ENCODE measurements around the gene FRZB. TPM values are rescaled to one million over a fixed set of nuclear protein-coding genes. Genes with fewer than 3 reads are reported as not detected.

FRZB gene

DNA sequence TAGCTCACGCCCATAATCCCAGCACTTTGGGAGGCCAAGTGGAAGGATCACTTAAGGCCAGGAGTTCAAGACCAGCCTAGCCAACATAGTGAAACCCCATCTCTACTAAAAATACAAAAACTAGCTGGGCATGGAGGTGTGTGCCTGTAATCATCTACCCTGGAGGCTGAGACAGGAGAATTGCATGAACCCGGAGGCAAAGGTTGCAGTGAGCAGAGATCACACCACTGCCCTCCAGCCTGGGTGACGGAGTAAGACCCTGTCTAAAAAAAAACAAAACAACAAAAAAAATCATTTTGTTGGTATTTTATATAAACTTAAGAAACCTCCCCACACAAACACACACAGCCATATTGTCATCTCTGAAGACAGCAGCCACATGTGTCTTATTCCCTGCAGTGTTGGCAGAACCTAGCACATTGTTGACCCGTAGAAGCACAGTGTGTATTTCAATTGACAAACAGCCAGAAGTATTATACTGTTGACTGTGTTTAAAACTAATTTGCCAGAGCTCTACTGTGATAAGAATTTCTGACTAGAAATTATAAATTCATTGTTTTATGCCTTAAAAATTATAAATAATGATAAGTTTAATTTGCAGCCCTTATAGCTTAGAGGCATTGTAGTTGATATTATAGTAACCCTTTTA lies 82.3 kb downstream of the FRZB start:
- Histone ChIP-seq H2BK15ac (ENCODE audit: low read length) (no peak overlapping the region), H3K4me3 (ENCODE audit: low read length in 2 of 2) (no peak overlapping the region), H3K18ac (ENCODE audit: low read length) (no peak overlapping the region), H3K9me3 (replicated peaks in 1 of 2; ENCODE audit: control insufficient read depth in 2 of 2, insufficient read depth in 1 of 2, low read depth in 1 of 2, low read length in 2 of 2) (peaks cover 2 to 4% of the 10 kb centered on the region in 2 donors), H3K27ac (replicated peaks; ENCODE audit: low read length) (no peak overlapping the region), H3K4me1 (ENCODE audit: control insufficient read depth in 2 of 2, insufficient read depth in 1 of 2, low read depth in 1 of 2, low read length in 2 of 2) (no peaks in the 10 kb centered on the region), H3K4ac (ENCODE audit: low read length) (no peak overlapping the region), H4K8ac (ENCODE audit: low read depth, low read length) (no peak overlapping the region), H2BK12ac (ENCODE audit: low read length) (no peak overlapping the region), H2AK5ac (ENCODE audit: low read depth, low read length) (no peak overlapping the region), H4K91ac (ENCODE audit: low read depth, low read length, poor library complexity) (no peak overlapping the region), H3K9ac (ENCODE audit: low read depth, low read length, poor library complexity) (no peak overlapping the region), H3K4me2 (ENCODE audit: insufficient read depth, low read length, poor library complexity, severe bottlenecking) (no peak overlapping the region), H2BK120ac (ENCODE audit: low read depth, low read length) (no peak overlapping the region), H3K14ac (ENCODE audit: low read length) (no peak overlapping the region), H2AFZ (ENCODE audit: low read length) (no peak overlapping the region), H3K23ac (ENCODE audit: low read depth, low read length, poor library complexity) (no peak overlapping the region), H3K36me3 (replicated peaks in 1 of 2; ENCODE audit: control insufficient read depth in 2 of 2, insufficient read depth in 2 of 2, low read length in 2 of 2) (peaks cover 6 to 16% of the 10 kb centered on the region in 2 donors), H2BK5ac (ENCODE audit: low read length) (no peak overlapping the region), H3K27me3 (ENCODE audit: control insufficient read depth in 3 of 3, insufficient read depth in 3 of 3, low read depth in 1 of 3, low read length in 3 of 3) (no peaks in the 10 kb centered on the region), H3K79me1 (ENCODE audit: low read depth, low read length) (no peaks in the 10 kb centered on the region)
- DNase-seq (ENCODE audit: low spot score): no peak
- WGBS, 2 donors (ENCODE audit: extremely low coverage in 2 of 2, insufficient read length in 2 of 2, insufficient replicate concordance in 1 of 2): no CpG with 5 or more reads among the region's 4 CpGs

Small RNAs within 50 kb of the gene (small RNA-seq; reads per million reads assigned to genes)
- not detected for gene RF00019 (ENCODE audit: insufficient read depth)
- gene RNU6-1122P (ENCODE audit: insufficient read depth): not detected
